Common myeloid progenitor, CD34-positive (primary cell): Measurements from ENCODE around the gene MAGEB17.

Experiments used
- CTCF ChIA-PET: fragments of 350-600 bp; sonication (Branson Sonifier 250); formaldehyde crosslinking; loops from one replicate; lab custom pipeline; 2021; ENCODE audit warnings: antibody characterized with exemption; lab: Charles Lee
- POLR2A ChIA-PET: fragments of 350-600 bp; sonication (Branson Sonifier 250); formaldehyde crosslinking; loops from one replicate; lab custom pipeline; 2021; ENCODE audit warnings: antibody characterized with exemption; lab: Charles Lee
- DNase-seq, 3 donors: peaks; one replicate each; pipeline versions ENCODE4 v3.0.0 to v3.0.0-alpha.2; 2013
- H3K27ac ChIP-seq, 2 experiments: 1 replicate in 1 of 2; 2 replicates in 1 of 2; pipeline ENCODE4 v1.7.0; 2013; ENCODE audit warnings: inconsistent platforms in 2 of 2, low read length in 2 of 2, mild to moderate bottlenecking in 2 of 2, low read depth in 1 of 2, moderate library complexity in 1 of 2; ENCODE audit not compliant: severe bottlenecking in 2 of 2, insufficient read depth in 1 of 2, poor library complexity in 1 of 2
- H3K27me3 ChIP-seq, 5 experiments: replicated peaks in 2 of 5; 1 replicate in 3 of 5; 2 replicates in 2 of 5; pipeline versions ENCODE4 v1.6.1 to v1.7.0; 2013; ENCODE audit warnings: low read length in 4 of 5, mild to moderate bottlenecking in 2 of 5, moderate library complexity in 2 of 5, inconsistent platforms in 1 of 5; ENCODE audit not compliant: insufficient read depth in 5 of 5, control insufficient read depth in 4 of 5
- H3K36me3 ChIP-seq, 4 experiments: 1 replicate in 2 of 4; 2 replicates in 2 of 4; pipeline versions ENCODE4 v1.6.1 to v1.7.0; 2013; ENCODE audit warnings: low read length in 3 of 4, control low read depth in 1 of 4, mild to moderate bottlenecking in 1 of 4; ENCODE audit not compliant: control insufficient read depth in 4 of 4, insufficient read depth in 4 of 4
- H3K4me1 ChIP-seq, 4 experiments: 1 replicate in 3 of 4; 2 replicates in 1 of 4; pipeline versions ENCODE4 v1.6.1 to v1.7.1; 2013; ENCODE audit warnings: low read length in 3 of 4, mild to moderate bottlenecking in 3 of 4, control low read depth in 1 of 4, inconsistent platforms in 1 of 4, moderate library complexity in 1 of 4; ENCODE audit not compliant: control insufficient read depth in 4 of 4, insufficient read depth in 4 of 4; ENCODE audit errors: control extremely low read depth in 1 of 4
- H3K4me3 ChIP-seq, 7 experiments: 1 replicate in 4 of 7; 2 replicates in 3 of 7; pipeline versions ENCODE4 v1.5.1 to v1.7.0; 2013; ENCODE audit warnings: mild to moderate bottlenecking in 7 of 7, low read length in 6 of 7, moderate library complexity in 6 of 7, inconsistent platforms in 2 of 7, low read depth in 2 of 7, control low read depth in 1 of 7; ENCODE audit not compliant: insufficient read depth in 4 of 7, control insufficient read depth in 1 of 7; ENCODE audit errors: extremely low read depth in 1 of 7
- H3K9me3 ChIP-seq, 5 experiments: 1 replicate in 4 of 5; 2 replicates in 1 of 5; pipeline versions ENCODE4 v1.6.1 to v1.7.1; 2013; ENCODE audit warnings: low read length in 4 of 5, mild to moderate bottlenecking in 2 of 5, inconsistent platforms in 1 of 5, low read depth in 1 of 5, moderate library complexity in 1 of 5; ENCODE audit not compliant: control insufficient read depth in 4 of 5, insufficient read depth in 2 of 5; ENCODE audit errors: control extremely low read depth in 1 of 5
- WGBS: methylation state at CpG from one replicate; pipeline ENCODE4 v1.1.5; 2013; ENCODE audit not compliant: insufficient coverage; 5-methylcytosine and 5-hydroxymethylcytosine counted together

MAGEB17 gene

GRCh38 chrX:16215660-16216059 is 48.4 kb downstream of the MAGEB17 start:
- peaks cover 0 to 4% (median 0%) of the 10 kb centered on the region in 5 experiments for H3K27me3 ChIP-seq
- H3K36me3 ChIP-seq, result no peaks in the 10 kb centered on the region
- no peak for DNase-seq
- H3K27ac ChIP-seq, result no peak overlapping the region
- WGBS, result 88% methylated on average over 1 of the region's 1 CpG
- ChIA-PET POLR2A (no interaction called here), CTCF (no interaction called here)
- H3K9me3 ChIP-seq, result no peaks in the 10 kb centered on the region
- H3K4me3 ChIP-seq, result no peak overlapping the region
- H3K4me1 ChIP-seq, result no peaks in the 10 kb centered on the region
